ENCODE data around the gene UNC13D. TPM values are rescaled to one million over a fixed set of nuclear protein-coding genes. Genes with fewer than 3 reads are reported as not detected.

The UNC13D gene
- 1 to 10 TPM; 5.0 to 9.1 (median 7.6) TPM for total RNA-seq

DNA sequence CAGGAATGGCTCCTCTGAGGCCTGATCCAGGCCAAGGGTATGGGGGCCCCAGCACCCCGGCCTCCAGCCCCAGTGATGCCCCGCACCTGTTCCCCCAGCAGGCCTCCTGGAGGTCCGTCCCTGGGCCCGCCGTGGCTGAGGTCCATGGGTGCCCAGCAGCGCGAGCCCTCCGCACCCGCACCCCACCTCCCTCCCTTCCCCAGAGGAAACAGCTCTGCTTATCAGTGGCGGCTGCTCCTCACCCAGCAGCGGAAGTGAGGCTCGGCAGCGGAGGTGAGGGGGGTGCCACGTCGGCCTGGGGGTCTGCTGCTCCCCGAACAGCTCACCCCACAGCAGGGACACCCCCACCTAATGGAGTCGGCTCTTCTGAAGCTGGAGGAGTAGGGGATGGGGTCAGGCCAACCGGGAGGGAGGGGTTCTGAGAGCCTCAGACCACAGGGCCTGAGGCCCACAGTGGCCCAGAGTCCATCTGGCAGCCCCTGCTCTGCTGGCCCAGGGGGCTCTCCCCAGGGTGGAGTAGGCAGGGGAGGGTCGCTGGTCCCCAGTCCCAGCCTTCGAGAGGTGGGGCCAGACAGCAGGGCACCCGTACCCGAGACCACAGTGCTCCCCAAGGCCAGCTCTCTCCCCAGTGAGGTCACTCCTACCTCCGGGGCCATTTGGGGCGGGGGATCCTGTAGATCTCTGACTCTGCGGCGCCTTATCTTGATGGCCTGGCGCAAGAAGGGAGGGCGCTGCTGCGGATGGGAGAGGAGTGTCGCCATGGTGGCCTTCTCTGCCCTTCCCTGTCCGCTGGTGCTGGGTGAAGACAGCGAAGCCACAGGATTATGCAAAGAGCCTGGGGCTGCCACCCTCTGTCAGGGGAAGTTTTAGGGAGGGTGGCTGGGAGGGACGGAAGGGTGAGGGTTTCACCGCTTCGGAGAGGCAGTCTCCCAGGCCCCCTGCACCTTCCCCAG lies at the start of gene UNC13D:
Gene UNC13D, minus strand, starts transcription at position 828 of the 953 bp plus-strand sequence. Its CDS starts 67 bp downstream, at position 761.
- 42 to 71% methylated on average over 29 to 32 of the region's 35 CpGs for WGBS, 2 donors
- no peak within 1 kb of the TSS for H3K4me3 ChIP-seq (ENCODE audit: low read depth, poor library complexity, severe bottlenecking)
- TF ChIP-seq, protein P1, sequence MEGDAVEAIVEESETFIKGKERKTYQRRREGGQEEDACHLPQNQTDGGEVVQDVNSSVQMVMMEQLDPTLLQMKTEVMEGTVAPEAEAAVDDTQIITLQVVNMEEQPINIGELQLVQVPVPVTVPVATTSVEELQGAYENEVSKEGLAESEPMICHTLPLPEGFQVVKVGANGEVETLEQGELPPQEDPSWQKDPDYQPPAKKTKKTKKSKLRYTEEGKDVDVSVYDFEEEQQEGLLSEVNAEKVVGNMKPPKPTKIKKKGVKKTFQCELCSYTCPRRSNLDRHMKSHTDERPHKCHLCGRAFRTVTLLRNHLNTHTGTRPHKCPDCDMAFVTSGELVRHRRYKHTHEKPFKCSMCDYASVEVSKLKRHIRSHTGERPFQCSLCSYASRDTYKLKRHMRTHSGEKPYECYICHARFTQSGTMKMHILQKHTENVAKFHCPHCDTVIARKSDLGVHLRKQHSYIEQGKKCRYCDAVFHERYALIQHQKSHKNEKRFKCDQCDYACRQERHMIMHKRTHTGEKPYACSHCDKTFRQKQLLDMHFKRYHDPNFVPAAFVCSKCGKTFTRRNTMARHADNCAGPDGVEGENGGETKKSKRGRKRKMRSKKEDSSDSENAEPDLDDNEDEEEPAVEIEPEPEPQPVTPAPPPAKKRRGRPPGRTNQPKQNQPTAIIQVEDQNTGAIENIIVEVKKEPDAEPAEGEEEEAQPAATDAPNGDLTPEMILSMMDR (IDR thresholded peaks at IDR 0.05), result no peak
- no peak for TF ChIP-seq POLR2A (IDR thresholded peaks at IDR 0.05)
- DNase-seq (ENCODE audit: low spot score in 2 of 2), result no peak
- intact Hi-C loops (cut with DNase I; ENCODE audit: low total_unique reads), result loop anchor here (10.0 kb wide), 1 partner anchor 69 kb away; a partner anchor contains a TSS

DNA sequence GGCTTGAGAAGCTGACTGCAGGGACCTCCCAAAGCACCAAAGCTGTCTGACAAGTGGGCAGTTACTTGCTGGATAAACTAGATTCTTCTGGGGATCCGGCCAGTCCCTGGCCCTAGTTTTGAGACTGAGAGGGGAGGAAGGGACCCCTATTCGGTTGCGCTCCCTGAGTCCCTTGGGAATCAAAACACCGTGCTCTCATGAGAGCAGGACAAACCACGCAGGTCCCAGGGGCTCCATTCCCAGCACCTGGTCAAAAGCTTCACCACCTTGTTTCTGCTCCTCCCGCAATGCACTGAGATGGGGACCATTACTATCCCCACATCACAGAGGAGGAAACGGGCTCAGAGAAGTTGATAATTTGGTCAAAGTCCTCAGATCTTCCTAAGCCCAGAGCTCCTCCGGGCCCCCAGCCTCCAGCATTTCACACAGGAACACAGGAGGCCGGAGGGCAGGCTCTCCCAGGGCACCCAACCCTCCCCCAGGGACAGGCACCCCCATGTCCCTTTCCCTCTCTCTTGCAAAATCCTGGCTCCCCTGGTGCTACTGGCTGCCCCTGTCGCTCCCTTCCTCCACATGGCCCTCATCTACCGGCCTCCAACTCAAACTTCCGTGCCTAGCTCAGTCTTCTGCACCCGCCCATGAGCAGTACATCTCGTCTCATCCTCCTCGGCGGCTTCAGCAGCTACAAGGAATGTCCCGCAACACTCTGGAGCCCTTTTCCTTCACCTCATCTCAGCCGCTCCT lies 49.3 kb upstream of the UNC13D start:
- no peak for TF ChIP-seq POLR2A (IDR thresholded peaks at IDR 0.05)
- TF ChIP-seq, protein P1 (IDR thresholded peaks at IDR 0.05), result no peak
- H3K4me3 ChIP-seq (ENCODE audit: low read depth, poor library complexity, severe bottlenecking), result no peak overlapping the region
- intact Hi-C loops (cut with DNase I; ENCODE audit: low total_unique reads), result no loop called here
- DNase-seq (ENCODE audit: low spot score in 2 of 2), result no peak
- 88% methylated on average over 18 of the region's 18 CpGs for WGBS, 2 donors

DNA sequence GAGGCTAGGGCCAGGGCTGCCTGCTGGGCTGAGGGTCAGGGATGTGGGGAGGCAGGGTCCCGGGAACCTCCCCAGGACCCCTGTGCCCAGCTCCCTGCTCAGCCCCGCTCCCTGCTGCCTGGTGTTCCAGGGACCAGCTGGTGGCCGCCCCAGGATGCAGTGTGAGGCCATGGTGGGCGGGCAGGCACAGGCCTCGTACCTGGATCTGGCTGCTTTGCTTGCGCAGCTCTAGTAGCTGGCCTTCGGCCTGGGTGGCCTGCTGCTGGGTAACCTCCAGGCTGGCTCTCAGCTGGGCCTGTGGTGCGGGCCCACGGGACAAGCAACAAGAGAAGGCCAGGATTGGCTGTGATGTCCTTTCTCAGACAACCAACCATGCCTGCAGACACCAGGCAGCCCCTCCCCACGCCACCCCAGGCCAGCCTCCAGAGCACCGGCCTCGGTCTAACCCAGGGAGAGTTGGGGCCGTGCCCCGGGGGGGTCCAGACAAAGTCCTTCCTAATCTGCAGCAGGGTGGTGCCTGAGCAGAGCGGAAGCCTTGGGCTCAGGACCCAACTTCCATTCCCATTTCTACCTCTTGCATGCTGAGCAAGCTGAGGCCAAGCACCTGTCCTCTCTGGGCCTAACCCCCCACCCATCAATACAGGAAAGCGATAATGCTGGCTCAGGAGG lies 48.5 kb upstream of the UNC13D start:
- DNase-seq (ENCODE audit: low spot score in 2 of 2), result no peak
- 86 to 87% methylated on average over 8 to 12 of the region's 16 CpGs for WGBS, 2 donors
- TF ChIP-seq POLR2A (IDR thresholded peaks at IDR 0.05), result no peak
- TF ChIP-seq, protein P1 (IDR thresholded peaks at IDR 0.05), result no peak
- H3K4me3 ChIP-seq (ENCODE audit: low read depth, poor library complexity, severe bottlenecking), result no peak overlapping the region
- intact Hi-C loops (cut with DNase I; ENCODE audit: low total_unique reads), result no loop called here

DNA sequence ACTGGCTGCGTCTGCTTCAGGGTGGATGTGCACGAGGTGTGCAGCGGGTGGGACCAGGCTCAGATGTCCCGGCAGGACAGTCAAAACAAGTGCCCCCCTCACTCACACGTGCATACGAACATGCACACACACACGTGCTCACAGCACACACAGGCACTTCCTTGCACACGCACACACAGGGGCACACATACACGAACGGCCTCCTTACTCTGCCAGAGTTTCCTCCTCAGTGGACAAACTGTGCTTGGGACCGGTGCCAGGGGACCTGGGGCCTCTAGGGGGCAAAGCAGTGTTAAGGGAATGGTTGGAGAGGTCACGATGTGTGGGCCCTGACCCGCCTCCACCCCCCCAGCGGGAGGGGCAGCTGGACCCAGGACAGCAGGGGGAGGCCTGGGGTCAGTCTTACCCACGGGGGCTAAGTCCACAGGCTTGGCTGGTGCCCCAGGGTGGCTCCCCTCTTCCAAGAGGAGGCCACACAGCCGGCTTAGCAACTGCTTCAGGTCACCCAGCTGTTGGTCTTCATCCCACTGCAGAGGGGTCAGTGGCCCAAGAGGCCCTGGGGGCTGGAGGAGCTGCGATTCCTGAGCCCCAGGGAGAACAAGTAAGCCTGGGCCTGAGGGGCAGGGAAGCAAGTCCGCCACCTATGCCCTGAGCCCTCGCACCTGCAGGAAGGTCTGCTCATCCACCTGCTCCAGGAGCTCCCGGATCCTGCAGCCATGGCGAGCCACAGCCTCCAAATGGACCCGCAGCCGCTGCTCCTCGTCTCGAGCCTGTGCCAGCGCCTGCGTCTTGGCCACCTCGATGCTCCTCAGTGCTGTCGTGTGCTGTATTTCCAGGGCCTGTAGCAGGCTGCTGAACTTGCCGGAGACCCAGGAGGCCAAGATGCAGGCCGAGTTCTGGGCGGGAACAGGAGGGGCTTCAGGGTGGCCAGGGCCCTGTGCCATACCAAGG lies 47.7 kb upstream of the UNC13D start:
- WGBS, 2 donors, result 87 to 90% methylated on average over 29 to 32 of the region's 32 CpGs
- no peak for TF ChIP-seq POLR2A (IDR thresholded peaks at IDR 0.05)
- TF ChIP-seq, protein P1 (IDR thresholded peaks at IDR 0.05), result no peak
- no peak overlapping the region for H3K4me3 ChIP-seq (ENCODE audit: low read depth, poor library complexity, severe bottlenecking)
- DNase-seq (ENCODE audit: low spot score in 2 of 2), result no peak
- intact Hi-C loops (cut with DNase I; ENCODE audit: low total_unique reads), result no loop called here
